H1 (cell line): ENCODE results near the gene FAM151A. TPM values are rescaled to one million over a fixed set of nuclear protein-coding genes. Genes with fewer than 3 reads are reported as not detected.

Source experiments
- CTCF ChIA-PET: fragments of 300-600 bp; sonication (Branson Sonifier 250); formaldehyde crosslinking; loops from one replicate; lab custom pipeline; 2021; ENCODE audit not compliant: partially characterized antibody; lab: Charles Lee
- POLR2A ChIA-PET: fragments of 300-600 bp; sonication (Branson Sonifier 250); formaldehyde crosslinking; loops from one replicate; lab custom pipeline; 2021; ENCODE audit warnings: inconsistent platforms; ENCODE audit not compliant: partially characterized antibody; lab: Charles Lee
- DNase-seq, 2 experiments: peaks; one replicate each; pipeline versions ENCODE4 v3.0.0 to v3.0.0-alpha.2; 2010 to 2022; ENCODE audit warnings: low spot score in 2 of 2, low read depth in 1 of 2, mixed read lengths in 1 of 2
- FAIRE-seq: peaks from 2 replicates; lab custom pipeline; 2011; peaks lifted over from hg19 to GRCh38; lab: Jason Lieb, UNC
- H2AFZ ChIP-seq: 2 replicates; pipeline ENCODE4 v1.8.1; 2012; ENCODE audit warnings: low read length, inconsistent platforms
- H2AK5ac ChIP-seq: 2 replicates; pipeline ENCODE4 v1.6.1; 2013; ENCODE audit warnings: low read depth, low read length
- H2BK120ac ChIP-seq: replicated peaks from 2 replicates; pipeline ENCODE3; 2013; ENCODE audit warnings: low read depth, low read length, inconsistent platforms
- H2BK12ac ChIP-seq: 2 replicates; pipeline ENCODE4 v1.6.1; 2013; ENCODE audit warnings: low read depth, low read length
- H2BK15ac ChIP-seq: 2 replicates; pipeline ENCODE4 v1.6.1; 2013; ENCODE audit warnings: low read length
- H2BK20ac ChIP-seq: 2 replicates; pipeline ENCODE4 v1.6.1; 2013; ENCODE audit warnings: low read length
- H2BK5ac ChIP-seq: 2 replicates; pipeline ENCODE4 v1.6.1; 2013; ENCODE audit warnings: low read depth, low read length
- H3K14ac ChIP-seq: 2 replicates; pipeline ENCODE4 v1.6.1; 2013; ENCODE audit warnings: inconsistent platforms; ENCODE audit not compliant: insufficient read length
- H3K18ac ChIP-seq: 2 replicates; pipeline ENCODE4 v1.6.1; 2013; ENCODE audit warnings: low read length; ENCODE audit errors: extremely low read depth
- H3K23ac ChIP-seq: 2 replicates; pipeline ENCODE4 v1.6.1; 2013; ENCODE audit warnings: inconsistent platforms; ENCODE audit not compliant: insufficient read length
- H3K23me2 ChIP-seq: 2 replicates; pipeline ENCODE4 v1.6.1; 2013; ENCODE audit warnings: low read depth, low read length
- H3K27ac ChIP-seq: 2 replicates; pipeline ENCODE4 v1.6.1; 2011; ENCODE audit warnings: low read depth, low read length, inconsistent platforms
- H3K27me3 ChIP-seq, 4 experiments: replicated peaks in 1 of 4; 1 replicate in 1 of 4; 2 replicates in 3 of 4; pipeline versions ENCODE4 v1.6.1 to v1.8.1; 2011 to 2013; ENCODE audit warnings: low read length in 3 of 4, mild to moderate bottlenecking in 3 of 4, inconsistent platforms in 2 of 4, mixed read lengths in 2 of 4, moderate library complexity in 1 of 4; ENCODE audit not compliant: control insufficient read depth in 3 of 4, insufficient read depth in 3 of 4; ENCODE audit errors: extremely low read depth in 1 of 4
- H3K36me3 ChIP-seq, 4 experiments: 2 replicates each; pipeline versions ENCODE4 v1.6.1 to v1.8.1; 2011 to 2013; ENCODE audit warnings: mild to moderate bottlenecking in 4 of 4, low read length in 3 of 4, moderate library complexity in 2 of 4, control low read depth in 1 of 4, inconsistent platforms in 1 of 4; ENCODE audit not compliant: insufficient read depth in 4 of 4, control insufficient read depth in 2 of 4
- H3K4ac ChIP-seq: replicated peaks from 2 replicates; pipeline ENCODE3; 2013; ENCODE audit warnings: low read length, low read depth, mixed read lengths, inconsistent platforms; ENCODE audit not compliant: insufficient read length
- H3K4me1 ChIP-seq, 4 experiments: replicated peaks in 1 of 4; 1 replicate in 1 of 4; 2 replicates in 3 of 4; pipeline versions ENCODE4 v1.6.1 to v1.8.1; 2011 to 2013; ENCODE audit warnings: low read length in 3 of 4, inconsistent platforms in 2 of 4, mixed read lengths in 1 of 4; ENCODE audit not compliant: insufficient read depth in 4 of 4, control insufficient read depth in 3 of 4
- H3K4me2 ChIP-seq, 2 experiments: 2 replicates each; pipeline versions ENCODE4 v1.6.1 to v1.8.1; 2011 to 2013; ENCODE audit warnings: low read depth in 2 of 2, low read length in 2 of 2, control low read depth in 1 of 2, inconsistent platforms in 1 of 2, mild to moderate bottlenecking in 1 of 2; ENCODE audit not compliant: insufficient read depth in 1 of 2
- H3K4me3 ChIP-seq, 4 experiments: fragments of 200-600, 300-600 bp in 1 of 4; sonication (generic), shearing (Covaris generic), sonication (Bioruptor Twin) in 1 of 4; 2 replicates each; pipeline versions ENCODE4 v1.5.1 to v1.8.1; 2011 to 2016; ENCODE audit warnings: low read length in 4 of 4, low read depth in 3 of 4, control low read depth in 2 of 4, inconsistent platforms in 2 of 4, mild to moderate bottlenecking in 2 of 4, mixed read lengths in 1 of 4, moderate library complexity in 1 of 4; ENCODE audit not compliant: insufficient read depth in 2 of 4; ENCODE audit errors: extremely low read depth in 1 of 4
- H3K56ac ChIP-seq: replicated peaks from 2 replicates; pipeline ENCODE3; 2013; ENCODE audit warnings: low read depth, mild to moderate bottlenecking, mixed read lengths, low read length, inconsistent platforms; ENCODE audit not compliant: insufficient read length
- H3K79me1 ChIP-seq: 2 replicates; pipeline ENCODE4 v1.6.1; 2013; ENCODE audit warnings: low read depth, low read length, control low read depth
- H3K79me2 ChIP-seq, 2 experiments: 2 replicates each; pipeline versions ENCODE4 v1.6.1 to v1.8.1; 2012 to 2013; ENCODE audit warnings: low read length in 2 of 2, mild to moderate bottlenecking in 2 of 2, inconsistent platforms in 1 of 2; ENCODE audit not compliant: insufficient read depth in 2 of 2, control insufficient read depth in 1 of 2
- H3K9ac ChIP-seq, 4 experiments: replicated peaks in 1 of 4; 1 replicate in 1 of 4; 2 replicates in 3 of 4; pipeline versions ENCODE4 v1.6.1 to v1.8.1; 2011 to 2013; ENCODE audit warnings: low read depth in 3 of 4, low read length in 3 of 4, control low read depth in 2 of 4, mild to moderate bottlenecking in 2 of 4, moderate library complexity in 2 of 4, inconsistent platforms in 1 of 4; ENCODE audit errors: extremely low read depth in 1 of 4
- H3K9me3 ChIP-seq, 2 experiments: 2 replicates each; pipeline versions ENCODE4 v1.6.1 to v1.8.1; 2012 to 2013; ENCODE audit warnings: mild to moderate bottlenecking in 2 of 2, moderate library complexity in 2 of 2, control low read depth in 1 of 2, inconsistent platforms in 1 of 2, low read depth in 1 of 2, low read length in 1 of 2, mixed read lengths in 1 of 2; ENCODE audit not compliant: insufficient read depth in 2 of 2
- H4K20me1 ChIP-seq, 2 experiments: replicated peaks in 1 of 2; 2 replicates each; pipeline versions ENCODE3 to v1.8.1; 2011 to 2013; ENCODE audit warnings: inconsistent platforms in 2 of 2, low read length in 2 of 2, mild to moderate bottlenecking in 1 of 2; ENCODE audit not compliant: insufficient read depth in 2 of 2, control insufficient read depth in 1 of 2
- H4K5ac ChIP-seq: 2 replicates; pipeline ENCODE4 v1.6.1; 2013; ENCODE audit warnings: low read length, low read depth, mixed read lengths, inconsistent platforms; ENCODE audit not compliant: insufficient read length
- H4K8ac ChIP-seq: 2 replicates; pipeline ENCODE4 v1.8.0; 2013; ENCODE audit warnings: mild to moderate bottlenecking, moderate library complexity, low read length, inconsistent platforms; ENCODE audit not compliant: insufficient read depth; ENCODE audit errors: extremely low read depth
- H4K91ac ChIP-seq: replicated peaks from 2 replicates; pipeline ENCODE3; 2013; ENCODE audit warnings: low read length, mixed read lengths, inconsistent platforms; ENCODE audit not compliant: insufficient read length
- KDM1A ChIP-seq: fragments of 200-600, 300-600 bp; sonication (generic); IDR thresholded peaks from 2 replicates; pipeline ENCODE4 v1.7.1; 2016; ENCODE audit warnings: mild to moderate bottlenecking, low read length, borderline replicate concordance
- POLR2A ChIP-seq, 2 experiments: IDR thresholded peaks; 1 replicate in 1 of 2; 2 replicates in 1 of 2; pipeline ENCODE4 v1.6.1; 2011; ENCODE audit warnings: low read depth in 2 of 2, low read length in 2 of 2, mild to moderate bottlenecking in 2 of 2; ENCODE audit errors: control extremely low read depth in 1 of 2
- WGBS, 2 experiments: shearing (Covaris generic) in 1 of 2; methylation state at CpG; one replicate each; pipeline versions ENCODE4 v1.1.6 to v1.1.7; 2013 to 2015; ENCODE audit warnings: low lambda C conversion rate in 2 of 2, mixed read lengths in 2 of 2, inconsistent platforms in 1 of 2, low coverage in 1 of 2, missing lambda C conversion rate in 1 of 2; ENCODE audit not compliant: insufficient replicate concordance in 2 of 2, insufficient coverage in 1 of 2, insufficient read length in 1 of 2; ENCODE audit errors: extremely low coverage in 1 of 2, missing lambda C conversion rate in 1 of 2; 5-methylcytosine and 5-hydroxymethylcytosine counted together
- polyA plus RNA-seq, 7 experiments: library from polyadenylated mRNA; depleted of rRNA in 3 of 7; stranded (reverse) in 5 of 7; unstranded in 2 of 7; fragments of >200 nt in 5 of 7; fragments of 200-250 nt in 2 of 7; gene quantifications; 1 replicate in 5 of 7; 2 replicates in 1 of 7; 4 replicates in 1 of 7; pipeline versions ENCODE4 v1.2.1 to v1.2.3, GENCODE V29; 2011 to 2013; ENCODE audit warnings: missing spikeins in 2 of 7, mixed read lengths in 2 of 7
- total RNA-seq: library from RNA; stranded (reverse); fragmentation: NEBNext Ultra II Directional; extraction: Animal tissue kit (Norgen Biotek cat#: 25700); gene quantifications from 2 replicates; pipeline ENCODE4 v1.2.1, GENCODE V29; 2021

The FAM151A gene
- total and polyA plus RNA-seq, 2 of the 8 experiments (the other 6 are each of a cell fraction or from before 2014, with no cell fraction given), result not detected

GRCh38 chr1:54665852-54666251, 42.5 kb upstream of the FAM151A start:
- Histone ChIP-seq H3K14ac (no peak overlapping the region), H4K91ac (no peak overlapping the region), H3K36me3 (no peaks in the 10 kb centered on the region), H3K56ac (no peak overlapping the region), H4K5ac (no peak overlapping the region), H2BK120ac (no peak overlapping the region), H3K79me2 (no peaks in the 10 kb centered on the region), H2BK15ac (no peak overlapping the region; the same call in 1 of the 2 replicates), H3K23me2 (no peaks in the 10 kb centered on the region), H3K4me1 (peaks cover 0 to 3% (median 0%) of the 10 kb centered on the region in 4 experiments; a peak in 1 of 7 replicates), H4K20me1 (no peaks in the 10 kb centered on the region), H2BK12ac (no peak overlapping the region), H3K27ac (no peak overlapping the region), H3K79me1 (no peaks in the 10 kb centered on the region), H2AFZ (no peak overlapping the region), H3K9ac (no peak overlapping the region), H3K18ac (no peak overlapping the region), H3K4ac (no peak overlapping the region), H2BK5ac (no peak overlapping the region), H3K27me3 (no peaks in the 10 kb centered on the region), H2BK20ac (no peak overlapping the region), H2AK5ac (no peak overlapping the region), H4K8ac (no peak overlapping the region), H3K9me3 (no peaks in the 10 kb centered on the region), H3K4me2 (no peak overlapping the region), H3K23ac (no peak overlapping the region), H3K4me3 (no peak overlapping the region)
- FAIRE-seq (no peak), DNase-seq (no peak)
- POLR2A ChIA-PET, result no interaction called here
- 88% methylated on average over 5 of the region's 5 CpGs; no CpG with 5 or more reads in 1 of the 2 experiments for WGBS, 2 experiments
- TF ChIP-seq POLR2A (IDR thresholded peaks at IDR 0.05; ENCODE audit: control extremely low read depth in 1 of 2, low read depth in 2 of 2, low read length in 2 of 2) (no peak), KDM1A (peak; percentile 42; the same call in 1 of the 2 replicates)
- CTCF ChIA-PET, result interaction anchor here (0.7 to 1.6 kb wide), 3 partner anchors 9 to 259 kb away, joined by 3 to 4 read pairs (median 4); no protein-coding TSS in a partner anchor
